HG02973 (cell line): ENCODE data around the gene ADCY5.

Source experiments
- ATAC-seq: cut with Tn5 transposase; IDR thresholded peaks from one replicate; pipeline ENCODE4 v1.9.1; 2021; ENCODE audit warnings: moderate library complexity; ENCODE audit not compliant: unreplicated experiment

Gene ADCY5

GRCh38 chr3:123410149-123410515, 38.8 kb downstream of the ADCY5 start:
- no peak for ATAC-seq

GRCh38 chr3:123409443-123410148, 39.3 kb downstream of the ADCY5 start:
- no peak for ATAC-seq

GRCh38 chr3:123406598-123406997, 42.3 kb downstream of the ADCY5 start:
- no peak for ATAC-seq

- ATAC-seq = no peak
Measured at GRCh38 chr3:123405936-123406510, 42.9 kb downstream of the ADCY5 start.

GRCh38 chr3:123405021-123405420, 43.9 kb downstream of the ADCY5 start:
- ATAC-seq = no peak

GRCh38 chr3:123404391-123404790, 44.5 kb downstream of the ADCY5 start:
- no peak for ATAC-seq

GRCh38 chr3:123401836-123402530, 46.9 kb downstream of the ADCY5 start:
- no peak for ATAC-seq

- no peak for ATAC-seq
Measured at GRCh38 chr3:123400169-123400568, 48.7 kb downstream of the ADCY5 start.

- no peak for ATAC-seq
Measured at GRCh38 chr3:123399653-123400052, 49.2 kb downstream of the ADCY5 start.

- ATAC-seq = no peak
Measured at GRCh38 chr3:123397921-123398785, 50.7 kb downstream of the ADCY5 start.

- ATAC-seq = no peak
Measured at GRCh38 chr3:123397050-123397590, 51.8 kb downstream of the ADCY5 start.

- ATAC-seq = no peak
Measured at GRCh38 chr3:123396171-123397049, 52.5 kb downstream of the ADCY5 start.

- no peak for ATAC-seq
Measured at GRCh38 chr3:123395235-123395634, 53.7 kb downstream of the ADCY5 start.

GRCh38 chr3:123394391-123395020, 54.4 kb downstream of the ADCY5 start:
- no peak for ATAC-seq

- no peak for ATAC-seq
Measured at GRCh38 chr3:123392871-123393620, 55.8 kb downstream of the ADCY5 start.

GRCh38 chr3:123392368-123392767, 56.5 kb downstream of the ADCY5 start:
- ATAC-seq = no peak

GRCh38 chr3:123390865-123391600, 57.9 kb downstream of the ADCY5 start:
- no peak for ATAC-seq

GRCh38 chr3:123389628-123389918, 59.3 kb downstream of the ADCY5 start:
- ATAC-seq = no peak
